Vagina (tissue), 2 donors: Measurements from ENCODE around the gene TPCN2. TPM values are rescaled to one million over a fixed set of nuclear protein-coding genes. Genes with fewer than 3 reads are reported as not detected.
"Not testable (repeated sequence)": the region's sequence is repeated elsewhere in the genome, so short reads cannot be mapped to it uniquely, and the experiment has no call there.

Source experiments
- DNase-seq, 2 donors: peaks; one replicate each; pipeline ENCODE4 v3.0.0-alpha.2; 2017; ENCODE audit errors: extremely low spot score in 2 of 2
- H3K27ac ChIP-seq: fragments of 200-600 bp; sonication (generic); one replicate; pipeline ENCODE4 v1.5.1; 2019
- H3K27me3 ChIP-seq: fragments of 200-600 bp; sonication (generic); one replicate; pipeline ENCODE4 v1.5.1; 2019
- H3K36me3 ChIP-seq, 2 donors: fragments of 200-600 bp; sonication (generic); one replicate each; pipeline ENCODE4 v1.5.1; 2017 to 2019
- H3K4me1 ChIP-seq: fragments of 200-600 bp; sonication (generic); one replicate; pipeline ENCODE4 v1.5.1; 2019
- H3K4me3 ChIP-seq, 2 donors: fragments of 200-600 bp; sonication (generic); 1 replicate in 1 of 2; 2 replicates in 1 of 2; pipeline ENCODE4 v1.5.1; 2016 to 2019
- H3K9me3 ChIP-seq: fragments of 200-600 bp; sonication (generic); one replicate; pipeline ENCODE4 v1.5.1; 2019
- POLR2A ChIP-seq, 2 donors: fragments of 450-650 bp; IDR thresholded peaks; one replicate each; pipeline ENCODE4 v1.6.1; 2017; ENCODE audit warnings: antibody characterized with exemption in 2 of 2, mild to moderate bottlenecking in 2 of 2, moderate library complexity in 2 of 2
- POLR2AphosphoS5 ChIP-seq, 2 donors: sonication (generic); formaldehyde crosslinking; IDR thresholded peaks; one replicate each; pipeline ENCODE4 v1.9.0; 2017; ENCODE audit warnings: antibody characterized with exemption in 2 of 2, mild to moderate bottlenecking in 2 of 2, low read depth in 1 of 2; ENCODE audit not compliant: insufficient read depth in 1 of 2
- intact Hi-C: fragments of 100-400 bp; cut with DNase I; formaldehyde crosslinking; loops from one replicate; pipeline ENCODE4 v1.15.1; 2023
- total RNA-seq: library from RNA; depleted of rRNA; stranded (reverse); fragments of >200 nt; gene quantifications from one replicate; pipeline ENCODE4 v1.2.3, GENCODE V29; 2016
- TF ChIP-seq, protein P1 (sequence below), 3 experiments: fragments of 450-650 bp in 2 of 3; fragments of 200-600 bp in 1 of 3; sonication (generic) in 1 of 3; IDR thresholded peaks; one replicate each; pipeline ENCODE4 v1.5.1; 2017 to 2019; ENCODE audit warnings: antibody characterized with exemption in 3 of 3, mild to moderate bottlenecking in 2 of 3, moderate library complexity in 2 of 3

Gene TPCN2
- total RNA-seq, 1 donor from 2014 or later: 21.1 TPM

DNA sequence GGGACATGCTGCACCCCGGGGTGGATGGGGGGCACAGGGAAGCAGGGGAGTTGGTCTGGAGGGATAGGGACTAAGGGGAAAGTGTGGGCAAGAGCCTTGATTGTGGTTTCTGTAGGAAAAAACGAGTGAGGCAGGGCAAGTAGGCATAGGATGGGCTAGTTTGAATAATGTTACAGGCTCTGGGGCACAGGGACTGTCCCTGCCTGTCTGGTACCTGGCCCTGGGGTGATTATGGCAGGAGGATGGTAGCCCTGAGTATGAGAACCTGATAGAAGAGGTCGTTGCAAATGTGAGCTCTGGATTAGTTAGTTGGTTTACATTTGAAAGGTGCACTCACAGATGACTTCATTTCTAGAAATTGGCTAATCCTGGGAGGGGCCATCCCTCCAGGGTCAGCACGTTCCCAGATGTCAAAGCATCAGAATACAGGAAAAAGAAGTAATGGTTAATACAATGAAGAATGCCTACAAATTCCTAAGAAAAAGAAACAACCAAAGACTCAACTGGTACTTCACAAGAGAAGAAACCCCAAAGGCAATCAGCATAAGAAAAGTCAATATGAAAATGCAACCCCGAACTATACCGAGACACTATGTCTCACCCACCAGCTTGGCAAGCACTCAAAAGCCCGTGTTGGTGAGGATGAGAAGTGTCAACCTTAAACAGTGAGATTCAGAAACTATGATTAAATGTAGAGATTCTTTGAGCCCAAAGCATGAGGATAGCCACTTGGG is 95.8 kb downstream of the TPCN2 start:
- no peak overlapping the region for H3K27ac ChIP-seq
- no peaks in the 10 kb centered on the region for H3K27me3 ChIP-seq
- H3K4me3 ChIP-seq: no peak overlapping the region
- peaks cover 0 to 5% of the 10 kb centered on the region in 2 donors for H3K36me3 ChIP-seq
- no peak for DNase-seq
- intact Hi-C loops: no loop called here
- no peaks in the 10 kb centered on the region for H3K4me1 ChIP-seq
- H3K9me3 ChIP-seq: peaks cover 9% of the 10 kb centered on the region
- TF ChIP-seq POLR2A (IDR thresholded peaks at IDR 0.05): no peak
- no peak for TF ChIP-seq POLR2AphosphoS5 (IDR thresholded peaks at IDR 0.05; ENCODE audit: insufficient read depth in 1 of 2, low read depth in 1 of 2)
- TF ChIP-seq, protein P1, sequence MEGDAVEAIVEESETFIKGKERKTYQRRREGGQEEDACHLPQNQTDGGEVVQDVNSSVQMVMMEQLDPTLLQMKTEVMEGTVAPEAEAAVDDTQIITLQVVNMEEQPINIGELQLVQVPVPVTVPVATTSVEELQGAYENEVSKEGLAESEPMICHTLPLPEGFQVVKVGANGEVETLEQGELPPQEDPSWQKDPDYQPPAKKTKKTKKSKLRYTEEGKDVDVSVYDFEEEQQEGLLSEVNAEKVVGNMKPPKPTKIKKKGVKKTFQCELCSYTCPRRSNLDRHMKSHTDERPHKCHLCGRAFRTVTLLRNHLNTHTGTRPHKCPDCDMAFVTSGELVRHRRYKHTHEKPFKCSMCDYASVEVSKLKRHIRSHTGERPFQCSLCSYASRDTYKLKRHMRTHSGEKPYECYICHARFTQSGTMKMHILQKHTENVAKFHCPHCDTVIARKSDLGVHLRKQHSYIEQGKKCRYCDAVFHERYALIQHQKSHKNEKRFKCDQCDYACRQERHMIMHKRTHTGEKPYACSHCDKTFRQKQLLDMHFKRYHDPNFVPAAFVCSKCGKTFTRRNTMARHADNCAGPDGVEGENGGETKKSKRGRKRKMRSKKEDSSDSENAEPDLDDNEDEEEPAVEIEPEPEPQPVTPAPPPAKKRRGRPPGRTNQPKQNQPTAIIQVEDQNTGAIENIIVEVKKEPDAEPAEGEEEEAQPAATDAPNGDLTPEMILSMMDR (IDR thresholded peaks at IDR 0.05): no peak

DNA sequence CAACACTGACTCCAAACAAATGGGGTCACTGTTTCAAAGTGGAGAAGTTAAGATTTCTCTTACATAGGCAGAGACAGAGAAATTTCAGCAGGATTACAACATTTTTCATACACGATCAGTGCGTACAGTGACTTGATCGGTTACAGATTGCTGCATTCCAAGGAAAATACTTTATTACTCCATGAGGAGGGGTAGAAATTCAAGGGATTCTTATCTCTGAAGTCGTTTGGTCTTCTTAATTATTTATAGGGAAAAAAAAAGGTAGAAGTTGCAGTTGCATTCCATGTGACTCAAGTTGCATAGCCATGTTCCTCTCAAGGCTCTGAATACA is 96.3 kb downstream of the TPCN2 start:
- peaks cover 9% of the 10 kb centered on the region for H3K9me3 ChIP-seq
- TF ChIP-seq POLR2A (IDR thresholded peaks at IDR 0.05): no peak
- TF ChIP-seq, protein P1 (IDR thresholded peaks at IDR 0.05): no peak
- no peak for TF ChIP-seq POLR2AphosphoS5 (IDR thresholded peaks at IDR 0.05; ENCODE audit: insufficient read depth in 1 of 2, low read depth in 1 of 2)
- H3K4me3 ChIP-seq: no peak overlapping the region
- no peaks in the 10 kb centered on the region for H3K27me3 ChIP-seq
- H3K4me1 ChIP-seq: no peaks in the 10 kb centered on the region
- no peak for DNase-seq
- intact Hi-C loops: no loop called here
- H3K27ac ChIP-seq: no peak overlapping the region
- H3K36me3 ChIP-seq: peaks cover 0 to 5% of the 10 kb centered on the region in 2 donors

DNA sequence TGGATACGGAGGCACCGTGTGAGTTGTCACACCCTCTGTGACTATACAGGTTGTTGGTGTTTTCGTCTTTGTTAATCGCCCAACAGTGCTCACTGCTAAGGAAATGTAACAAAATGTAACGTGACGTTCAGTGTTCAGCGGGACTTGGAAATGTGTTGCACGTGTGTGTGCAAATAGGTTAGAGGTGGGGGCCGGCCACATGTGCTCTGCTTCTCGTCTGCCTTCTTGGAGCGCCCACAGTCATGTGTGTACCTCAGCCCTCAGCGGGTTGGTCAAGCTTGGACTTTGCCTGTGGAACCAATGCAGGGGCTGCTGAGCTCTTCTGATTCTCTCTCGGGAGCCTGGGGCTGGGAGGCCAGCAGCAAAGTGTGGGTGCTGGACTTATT is 99.6 kb downstream of the TPCN2 start:
- no peaks in the 10 kb centered on the region for H3K4me1 ChIP-seq
- TF ChIP-seq, protein P1 (IDR thresholded peaks at IDR 0.05): no peak
- TF ChIP-seq POLR2AphosphoS5 (IDR thresholded peaks at IDR 0.05; ENCODE audit: insufficient read depth in 1 of 2, low read depth in 1 of 2): no peak
- TF ChIP-seq POLR2A (IDR thresholded peaks at IDR 0.05): no peak
- DNase-seq: no peak
- peaks cover 0 to 5% of the 10 kb centered on the region in 2 donors for H3K36me3 ChIP-seq
- H3K27me3 ChIP-seq: no peaks in the 10 kb centered on the region
- H3K9me3 ChIP-seq: peaks cover 9% of the 10 kb centered on the region
- intact Hi-C loops: no loop called here
- no peak overlapping the region for H3K4me3 ChIP-seq
- no peak overlapping the region for H3K27ac ChIP-seq

DNA sequence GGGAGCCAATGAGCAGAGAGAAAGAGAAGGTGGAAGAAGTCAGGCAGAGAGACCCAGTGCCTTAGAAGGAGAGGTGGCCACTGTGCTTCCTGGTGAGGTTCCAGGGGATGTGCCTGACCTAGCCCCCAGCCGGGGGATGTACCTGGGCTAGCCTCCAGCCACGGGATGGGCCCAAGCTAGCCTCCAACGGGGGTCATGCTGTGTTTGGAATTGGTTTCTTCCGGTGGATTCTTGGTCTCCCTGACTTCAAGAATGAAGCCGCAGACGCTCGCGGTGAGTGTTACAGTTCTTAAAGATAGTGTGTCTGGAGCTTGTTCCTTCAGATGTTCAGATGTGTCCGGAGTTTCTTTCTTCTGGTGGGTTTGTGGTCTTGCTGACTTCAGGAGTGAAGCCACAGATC is 100.1 kb downstream of the TPCN2 start:
- Histone ChIP-seq H3K27ac (no peak overlapping the region), H3K4me1 (no peaks in the 10 kb centered on the region), H3K27me3 (no peaks in the 10 kb centered on the region), H3K4me3 (no peak overlapping the region), H3K36me3 (peaks cover 0 to 5% of the 10 kb centered on the region in 2 donors), H3K9me3 (peaks cover 9% of the 10 kb centered on the region)
- intact Hi-C loops: no loop called here
- DNase-seq: no peak
- no peak for TF ChIP-seq POLR2AphosphoS5 (IDR thresholded peaks at IDR 0.05; ENCODE audit: insufficient read depth in 1 of 2, low read depth in 1 of 2)

DNA sequence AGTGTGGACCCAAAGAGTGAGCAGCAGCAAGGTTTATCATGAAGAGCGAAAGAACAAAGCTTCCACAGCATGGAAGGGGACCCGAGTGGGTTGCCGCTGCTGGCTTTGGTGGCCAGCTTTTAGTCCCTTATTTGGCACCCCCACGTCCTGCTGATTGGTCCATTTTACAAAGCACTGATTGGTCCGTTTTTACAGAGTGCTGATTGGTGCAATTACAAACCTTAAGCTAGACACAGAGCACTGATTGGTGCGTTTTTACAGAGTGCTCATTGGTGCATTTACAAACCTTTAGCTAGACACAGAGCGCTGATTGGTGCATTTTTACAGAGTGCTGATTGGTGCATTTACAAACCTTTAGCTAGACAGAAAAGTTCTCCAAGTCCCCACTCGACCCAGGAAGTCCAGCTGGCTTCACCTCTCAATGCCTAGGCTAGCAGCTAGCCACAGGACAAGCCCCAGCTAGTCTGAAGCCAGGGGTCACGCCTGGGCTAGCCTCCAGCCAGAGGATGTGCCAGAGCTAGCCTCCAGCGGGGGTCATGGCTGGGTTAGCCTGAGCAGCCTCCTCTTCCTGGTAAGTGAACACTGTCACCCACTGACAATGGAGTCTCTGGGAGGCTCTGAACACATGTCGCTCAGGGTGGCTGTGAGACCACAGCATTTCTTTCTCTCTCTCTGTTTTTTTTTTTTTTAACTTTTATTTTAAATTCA is 100.8 kb downstream of the TPCN2 start:
- H3K27ac ChIP-seq, H3K4me1 ChIP-seq, DNase-seq, intact Hi-C loops, H3K27me3 ChIP-seq, H3K36me3 ChIP-seq, H3K9me3 ChIP-seq, H3K4me3 ChIP-seq: not testable (repeated sequence)

DNA sequence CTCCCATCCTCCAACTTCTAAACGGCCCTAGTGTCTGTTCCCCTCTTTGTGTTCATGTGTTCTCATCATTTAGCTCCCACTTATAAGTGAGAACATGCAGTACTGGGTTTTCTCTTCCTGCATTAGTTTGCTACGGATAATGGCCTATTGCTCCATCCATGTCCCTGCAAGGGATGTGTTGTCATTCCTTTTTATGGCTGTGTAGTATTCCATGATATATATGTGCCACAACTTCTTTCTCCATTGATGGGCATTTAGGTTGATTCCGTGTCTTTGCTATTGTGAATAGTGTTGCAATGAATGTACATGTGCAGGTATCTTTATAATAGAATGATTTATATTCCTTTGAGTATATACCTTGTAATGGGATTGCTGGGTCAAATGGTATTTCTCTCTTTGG is 101.4 kb downstream of the TPCN2 start:
- Histone ChIP-seq H3K27ac (no peak overlapping the region), H3K4me3 (no peak overlapping the region), H3K9me3 (peaks cover 9% of the 10 kb centered on the region), H3K27me3 (no peaks in the 10 kb centered on the region), H3K4me1 (no peaks in the 10 kb centered on the region), H3K36me3 (peaks cover 0 to 5% of the 10 kb centered on the region in 2 donors)
- no peak for TF ChIP-seq POLR2A (IDR thresholded peaks at IDR 0.05)
- no peak for TF ChIP-seq POLR2AphosphoS5 (IDR thresholded peaks at IDR 0.05; ENCODE audit: insufficient read depth in 1 of 2, low read depth in 1 of 2)
- TF ChIP-seq, protein P1 (IDR thresholded peaks at IDR 0.05): no peak
- intact Hi-C loops: no loop called here
- no peak for DNase-seq
